SK-N-SH treated with all-trans-retinoic acid at 6 μM for 48 hours (cell line): ENCODE data around the gene KCNMA1.
A peak's percentile ranks its signal among the peaks of the same experiment; 100 is the strongest.

ENCODE experiments used
- ATAC-seq: fragments of 200-7000 bp; cut with Tn5 transposase; 3 replicates; pipeline ENCODE4 v1.9.1; 2020; ENCODE audit warnings: mild to moderate bottlenecking, moderate library complexity
- ARNTL ChIP-seq: fragments of 450-650 bp; formaldehyde crosslinking; IDR thresholded peaks from 2 replicates; pipeline ENCODE4 v1.5.0; 2020; ENCODE audit warnings: low read depth, mild to moderate bottlenecking, moderate library complexity, borderline replicate concordance
- BACH2 ChIP-seq: fragments of 250-450 bp; sonication (Bioruptor Pico); IDR thresholded peaks from 2 replicates; pipeline ENCODE4 v1.9.0; 2021; ENCODE audit warnings: mild to moderate bottlenecking, borderline replicate concordance
- CSDC2 ChIP-seq: fragments of 250-450 bp; sonication (Bioruptor Pico); IDR thresholded peaks from 2 replicates; pipeline ENCODE4 v1.5.0; 2020; ENCODE audit warnings: mild to moderate bottlenecking, moderate library complexity
- ESRRG ChIP-seq: fragments of 250-450 bp; sonication (Bioruptor Pico); IDR thresholded peaks from 2 replicates; pipeline ENCODE4 v1.6.1; 2021; ENCODE audit warnings: mild to moderate bottlenecking
- GLIS3 ChIP-seq: fragments of 250-450 bp; sonication (Bioruptor Pico); IDR thresholded peaks from 2 replicates; pipeline ENCODE4 v1.5.0; 2020; ENCODE audit warnings: mild to moderate bottlenecking, moderate library complexity
- ISL1 ChIP-seq: fragments of 250-450 bp; sonication (Bioruptor Pico); IDR thresholded peaks from 2 replicates; pipeline ENCODE4 v2.1.2; 2022; ENCODE audit warnings: mild to moderate bottlenecking, moderate library complexity
- OSR1 ChIP-seq: fragments of 250-450 bp; sonication (Bioruptor Pico); IDR thresholded peaks from 2 replicates; pipeline ENCODE4 v1.8.0; 2022; ENCODE audit warnings: moderate library complexity, mild to moderate bottlenecking, inconsistent platforms
- POU6F1 ChIP-seq: fragments of 250-450 bp; sonication (Bioruptor Pico); IDR thresholded peaks from 2 replicates; pipeline ENCODE4 v1.8.0; 2021; ENCODE audit warnings: low read depth, mild to moderate bottlenecking, moderate library complexity, borderline replicate concordance
- PPARA ChIP-seq: fragments of 250-450 bp; sonication (Bioruptor Pico); IDR thresholded peaks from 2 replicates; pipeline ENCODE4 v1.5.0; 2020; ENCODE audit warnings: mild to moderate bottlenecking, borderline replicate concordance
- RARB ChIP-seq: fragments of 250-450 bp; sonication (Bioruptor Pico); IDR thresholded peaks from 2 replicates; pipeline ENCODE4 v1.8.0; 2021; ENCODE audit warnings: mild to moderate bottlenecking, moderate library complexity
- SNAI2 ChIP-seq: fragments of 250-450 bp; sonication (Bioruptor Pico); IDR thresholded peaks from 2 replicates; pipeline ENCODE4 v1.5.0; 2020; ENCODE audit warnings: mild to moderate bottlenecking, moderate library complexity
- TCF4 ChIP-seq: fragments of 250-450 bp; sonication (Bioruptor Pico); IDR thresholded peaks from 2 replicates; pipeline ENCODE4 v1.8.0; 2021; ENCODE audit warnings: mild to moderate bottlenecking, moderate library complexity, borderline replicate concordance
- TOX ChIP-seq: fragments of 250-450 bp; sonication (Bioruptor Pico); IDR thresholded peaks from 2 replicates; pipeline ENCODE4 v1.8.0; 2021; ENCODE audit warnings: mild to moderate bottlenecking, moderate library complexity, borderline replicate concordance
- ZC3H10 ChIP-seq: fragments of 250-450 bp; sonication (Bioruptor Pico); IDR thresholded peaks from 2 replicates; pipeline ENCODE4 v1.5.1; 2021; ENCODE audit warnings: mild to moderate bottlenecking, moderate library complexity
- ZFP3 ChIP-seq: fragments of 250-450 bp; sonication (Bioruptor Pico); IDR thresholded peaks from 2 replicates; pipeline ENCODE4 v1.5.0; 2020; ENCODE audit warnings: mild to moderate bottlenecking, moderate library complexity
- ZNF70 ChIP-seq: fragments of 450-650 bp; formaldehyde crosslinking; IDR thresholded peaks from 2 replicates; pipeline ENCODE4 v1.5.0; 2020; ENCODE audit warnings: mild to moderate bottlenecking, moderate library complexity
- ZNF8 ChIP-seq: fragments of 450-650 bp; formaldehyde crosslinking; IDR thresholded peaks from 2 replicates; pipeline ENCODE4 v1.5.0; 2020; ENCODE audit warnings: mild to moderate bottlenecking, moderate library complexity
- TF ChIP-seq, protein P1 (sequence below): fragments of 250-450 bp; sonication (Bioruptor Pico); IDR thresholded peaks from 2 replicates; pipeline ENCODE4 v1.5.1; 2021; ENCODE audit warnings: mild to moderate bottlenecking, moderate library complexity
- TF ChIP-seq, protein P2 (sequence below): fragments of 250-450 bp; sonication (Bioruptor Pico); IDR thresholded peaks from 2 replicates; pipeline ENCODE4 v1.8.0; 2020; ENCODE audit warnings: mild to moderate bottlenecking, moderate library complexity, borderline replicate concordance
- TF ChIP-seq, protein P3 (sequence below): fragments of 250-450 bp; sonication (Bioruptor Pico); IDR thresholded peaks from 2 replicates; pipeline ENCODE4 v1.5.1; 2020; ENCODE audit warnings: low read depth, mild to moderate bottlenecking, moderate library complexity
- TF ChIP-seq, protein P4 (sequence below): fragments of 250-450 bp; sonication (Bioruptor Pico); IDR thresholded peaks from 2 replicates; pipeline ENCODE4 v1.5.0; 2020; ENCODE audit warnings: mild to moderate bottlenecking, moderate library complexity

KCNMA1 gene

DNA sequence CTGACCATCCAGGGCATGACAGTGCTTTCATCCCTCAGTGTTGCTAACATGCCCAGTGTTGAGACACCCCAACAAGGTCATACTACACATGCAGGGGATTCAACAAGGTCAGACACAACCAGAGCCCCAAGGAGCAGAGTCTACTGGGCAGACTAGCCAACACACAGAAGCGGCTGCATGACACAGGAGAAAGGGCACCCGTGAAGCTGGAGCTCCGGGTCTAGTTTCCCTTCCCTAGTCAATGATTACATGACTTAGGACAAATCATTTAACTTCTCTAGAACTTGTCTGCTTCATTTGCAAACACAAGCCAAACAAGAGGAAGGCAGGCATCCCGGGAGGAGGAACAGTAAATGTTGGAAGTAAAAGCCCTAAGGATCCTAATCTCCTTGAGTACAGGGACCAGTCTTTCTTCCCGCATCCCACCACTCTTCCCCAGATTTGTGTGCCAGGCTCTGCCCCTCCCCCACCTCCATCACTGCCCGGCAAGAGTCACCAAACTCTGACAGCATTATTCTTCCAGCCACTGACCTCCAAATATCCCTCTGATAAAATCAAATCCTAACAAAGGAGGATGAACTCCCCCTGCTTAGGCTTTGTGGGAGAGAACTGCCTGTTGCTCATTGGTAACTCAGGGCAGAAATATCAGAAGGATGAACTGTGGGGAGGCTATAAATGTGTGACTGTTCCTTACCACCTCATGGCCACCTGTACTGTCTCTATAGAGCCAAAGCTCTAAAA, 104.3 kb downstream of the KCNMA1 start:
- ATAC-seq = peak; percentile 4
- TF ChIP-seq TOX (no peak), CSDC2 (CRISPR knock-in tag) (no peak), ZNF70 (CRISPR knock-in tag) (no peak), RARB (no peak), SNAI2 (no peak), PPARA (CRISPR knock-in tag) (no peak), ZFP3 (no peak), BACH2 (no peak), TCF4 (CRISPR knock-in tag) (no peak)
- TF ChIP-seq, protein P1, sequence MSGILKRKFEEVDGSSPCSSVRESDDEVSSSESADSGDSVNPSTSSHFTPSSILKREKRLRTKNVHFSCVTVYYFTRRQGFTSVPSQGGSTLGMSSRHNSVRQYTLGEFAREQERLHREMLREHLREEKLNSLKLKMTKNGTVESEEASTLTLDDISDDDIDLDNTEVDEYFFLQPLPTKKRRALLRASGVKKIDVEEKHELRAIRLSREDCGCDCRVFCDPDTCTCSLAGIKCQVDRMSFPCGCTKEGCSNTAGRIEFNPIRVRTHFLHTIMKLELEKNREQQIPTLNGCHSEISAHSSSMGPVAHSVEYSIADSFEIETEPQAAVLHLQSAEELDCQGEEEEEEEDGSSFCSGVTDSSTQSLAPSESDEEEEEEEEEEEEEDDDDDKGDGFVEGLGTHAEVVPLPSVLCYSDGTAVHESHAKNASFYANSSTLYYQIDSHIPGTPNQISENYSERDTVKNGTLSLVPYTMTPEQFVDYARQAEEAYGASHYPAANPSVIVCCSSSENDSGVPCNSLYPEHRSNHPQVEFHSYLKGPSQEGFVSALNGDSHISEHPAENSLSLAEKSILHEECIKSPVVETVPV = no peak
- TF ChIP-seq, all 23 proteins: peak for 0

GRCh38 chr10:77532068-77532467, 105.5 kb downstream of the KCNMA1 start:
- no peak for TF ChIP-seq PPARA (CRISPR knock-in tag)
- TF ChIP-seq, protein P2, sequence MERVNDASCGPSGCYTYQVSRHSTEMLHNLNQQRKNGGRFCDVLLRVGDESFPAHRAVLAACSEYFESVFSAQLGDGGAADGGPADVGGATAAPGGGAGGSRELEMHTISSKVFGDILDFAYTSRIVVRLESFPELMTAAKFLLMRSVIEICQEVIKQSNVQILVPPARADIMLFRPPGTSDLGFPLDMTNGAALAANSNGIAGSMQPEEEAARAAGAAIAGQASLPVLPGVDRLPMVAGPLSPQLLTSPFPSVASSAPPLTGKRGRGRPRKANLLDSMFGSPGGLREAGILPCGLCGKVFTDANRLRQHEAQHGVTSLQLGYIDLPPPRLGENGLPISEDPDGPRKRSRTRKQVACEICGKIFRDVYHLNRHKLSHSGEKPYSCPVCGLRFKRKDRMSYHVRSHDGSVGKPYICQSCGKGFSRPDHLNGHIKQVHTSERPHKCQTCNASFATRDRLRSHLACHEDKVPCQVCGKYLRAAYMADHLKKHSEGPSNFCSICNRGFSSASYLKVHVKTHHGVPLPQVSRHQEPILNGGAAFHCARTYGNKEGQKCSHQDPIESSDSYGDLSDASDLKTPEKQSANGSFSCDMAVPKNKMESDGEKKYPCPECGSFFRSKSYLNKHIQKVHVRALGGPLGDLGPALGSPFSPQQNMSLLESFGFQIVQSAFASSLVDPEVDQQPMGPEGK (CRISPR knock-in tag) = no peak
- TF ChIP-seq ZC3H10 = no peak
- TF ChIP-seq ZNF70 (CRISPR knock-in tag) = no peak
- TF ChIP-seq ARNTL = no peak
- no peak for TF ChIP-seq BACH2
- TF ChIP-seq, protein P1 = no peak
- no peak for TF ChIP-seq CSDC2 (CRISPR knock-in tag)
- no peak for TF ChIP-seq SNAI2
- TF ChIP-seq, protein P3, sequence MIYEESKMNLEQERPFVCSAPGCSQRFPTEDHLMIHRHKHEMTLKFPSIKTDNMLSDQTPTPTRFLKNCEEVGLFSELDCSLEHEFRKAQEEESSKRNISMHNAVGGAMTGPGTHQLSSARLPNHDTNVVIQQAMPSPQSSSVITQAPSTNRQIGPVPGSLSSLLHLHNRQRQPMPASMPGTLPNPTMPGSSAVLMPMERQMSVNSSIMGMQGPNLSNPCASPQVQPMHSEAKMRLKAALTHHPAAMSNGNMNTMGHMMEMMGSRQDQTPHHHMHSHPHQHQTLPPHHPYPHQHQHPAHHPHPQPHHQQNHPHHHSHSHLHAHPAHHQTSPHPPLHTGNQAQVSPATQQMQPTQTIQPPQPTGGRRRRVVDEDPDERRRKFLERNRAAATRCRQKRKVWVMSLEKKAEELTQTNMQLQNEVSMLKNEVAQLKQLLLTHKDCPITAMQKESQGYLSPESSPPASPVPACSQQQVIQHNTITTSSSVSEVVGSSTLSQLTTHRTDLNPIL (CRISPR knock-in tag) = no peak
- TF ChIP-seq GLIS3 (CRISPR knock-in tag) = no peak
- no peak for TF ChIP-seq POU6F1 (CRISPR knock-in tag)
- no peak for TF ChIP-seq ISL1 (CRISPR knock-in tag)
- no peak for TF ChIP-seq TOX
- no peak for TF ChIP-seq ZNF8
- TF ChIP-seq, protein P4, sequence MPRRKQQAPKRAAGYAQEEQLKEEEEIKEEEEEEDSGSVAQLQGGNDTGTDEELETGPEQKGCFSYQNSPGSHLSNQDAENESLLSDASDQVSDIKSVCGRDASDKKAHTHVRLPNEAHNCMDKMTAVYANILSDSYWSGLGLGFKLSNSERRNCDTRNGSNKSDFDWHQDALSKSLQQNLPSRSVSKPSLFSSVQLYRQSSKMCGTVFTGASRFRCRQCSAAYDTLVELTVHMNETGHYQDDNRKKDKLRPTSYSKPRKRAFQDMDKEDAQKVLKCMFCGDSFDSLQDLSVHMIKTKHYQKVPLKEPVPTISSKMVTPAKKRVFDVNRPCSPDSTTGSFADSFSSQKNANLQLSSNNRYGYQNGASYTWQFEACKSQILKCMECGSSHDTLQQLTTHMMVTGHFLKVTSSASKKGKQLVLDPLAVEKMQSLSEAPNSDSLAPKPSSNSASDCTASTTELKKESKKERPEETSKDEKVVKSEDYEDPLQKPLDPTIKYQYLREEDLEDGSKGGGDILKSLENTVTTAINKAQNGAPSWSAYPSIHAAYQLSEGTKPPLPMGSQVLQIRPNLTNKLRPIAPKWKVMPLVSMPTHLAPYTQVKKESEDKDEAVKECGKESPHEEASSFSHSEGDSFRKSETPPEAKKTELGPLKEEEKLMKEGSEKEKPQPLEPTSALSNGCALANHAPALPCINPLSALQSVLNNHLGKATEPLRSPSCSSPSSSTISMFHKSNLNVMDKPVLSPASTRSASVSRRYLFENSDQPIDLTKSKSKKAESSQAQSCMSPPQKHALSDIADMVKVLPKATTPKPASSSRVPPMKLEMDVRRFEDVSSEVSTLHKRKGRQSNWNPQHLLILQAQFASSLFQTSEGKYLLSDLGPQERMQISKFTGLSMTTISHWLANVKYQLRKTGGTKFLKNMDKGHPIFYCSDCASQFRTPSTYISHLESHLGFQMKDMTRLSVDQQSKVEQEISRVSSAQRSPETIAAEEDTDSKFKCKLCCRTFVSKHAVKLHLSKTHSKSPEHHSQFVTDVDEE (CRISPR knock-in tag) = no peak
- no peak for TF ChIP-seq OSR1 (CRISPR knock-in tag)
- TF ChIP-seq ZFP3 = no peak
- TF ChIP-seq ESRRG = no peak
- no peak for ATAC-seq
